GM12801 (cell line): ENCODE measurements around the gene AIRE.

Experiments used
- TF ChIP-seq, protein P1 (sequence below): IDR thresholded peaks from one replicate; pipeline ENCODE4 v1.5.1; 2011; ENCODE audit warnings: control low read depth; ENCODE audit not compliant: insufficient read length; ENCODE audit errors: extremely low read depth

AIRE gene

DNA sequence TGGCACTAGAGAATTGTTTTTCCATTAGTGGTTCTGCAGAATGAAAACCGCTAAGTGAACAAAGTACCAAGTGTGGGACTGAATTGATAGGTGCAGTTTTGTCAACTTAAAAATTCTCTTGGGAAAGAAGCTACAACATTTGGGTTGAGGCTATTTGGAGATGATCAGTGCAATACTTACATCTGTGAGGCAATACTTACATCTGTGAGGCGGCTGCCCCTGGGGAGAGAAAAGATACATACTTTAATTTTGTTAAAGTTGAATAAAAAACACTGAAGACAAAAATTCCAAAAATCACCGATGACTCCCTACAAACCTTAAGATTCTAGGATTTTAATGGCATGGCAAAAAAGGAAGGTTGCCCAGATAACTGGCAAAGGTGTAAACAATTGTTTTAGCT is 51.8 kb downstream of the AIRE start:
- TF ChIP-seq, protein P1, sequence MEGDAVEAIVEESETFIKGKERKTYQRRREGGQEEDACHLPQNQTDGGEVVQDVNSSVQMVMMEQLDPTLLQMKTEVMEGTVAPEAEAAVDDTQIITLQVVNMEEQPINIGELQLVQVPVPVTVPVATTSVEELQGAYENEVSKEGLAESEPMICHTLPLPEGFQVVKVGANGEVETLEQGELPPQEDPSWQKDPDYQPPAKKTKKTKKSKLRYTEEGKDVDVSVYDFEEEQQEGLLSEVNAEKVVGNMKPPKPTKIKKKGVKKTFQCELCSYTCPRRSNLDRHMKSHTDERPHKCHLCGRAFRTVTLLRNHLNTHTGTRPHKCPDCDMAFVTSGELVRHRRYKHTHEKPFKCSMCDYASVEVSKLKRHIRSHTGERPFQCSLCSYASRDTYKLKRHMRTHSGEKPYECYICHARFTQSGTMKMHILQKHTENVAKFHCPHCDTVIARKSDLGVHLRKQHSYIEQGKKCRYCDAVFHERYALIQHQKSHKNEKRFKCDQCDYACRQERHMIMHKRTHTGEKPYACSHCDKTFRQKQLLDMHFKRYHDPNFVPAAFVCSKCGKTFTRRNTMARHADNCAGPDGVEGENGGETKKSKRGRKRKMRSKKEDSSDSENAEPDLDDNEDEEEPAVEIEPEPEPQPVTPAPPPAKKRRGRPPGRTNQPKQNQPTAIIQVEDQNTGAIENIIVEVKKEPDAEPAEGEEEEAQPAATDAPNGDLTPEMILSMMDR = no peak

GRCh38 chr21:44337941-44338895 is 52.5 kb downstream of the AIRE start:
- TF ChIP-seq, protein P1 = no peak

GRCh38 chr21:44338971-44339910 is 53.6 kb downstream of the AIRE start, which contains the start of gene CFAP410:
Gene CFAP410 (minus strand): TSS chr21:44339390. CDS start chr21:44339194, 196 bp downstream.
- TF ChIP-seq, protein P1 = no peak

DNA sequence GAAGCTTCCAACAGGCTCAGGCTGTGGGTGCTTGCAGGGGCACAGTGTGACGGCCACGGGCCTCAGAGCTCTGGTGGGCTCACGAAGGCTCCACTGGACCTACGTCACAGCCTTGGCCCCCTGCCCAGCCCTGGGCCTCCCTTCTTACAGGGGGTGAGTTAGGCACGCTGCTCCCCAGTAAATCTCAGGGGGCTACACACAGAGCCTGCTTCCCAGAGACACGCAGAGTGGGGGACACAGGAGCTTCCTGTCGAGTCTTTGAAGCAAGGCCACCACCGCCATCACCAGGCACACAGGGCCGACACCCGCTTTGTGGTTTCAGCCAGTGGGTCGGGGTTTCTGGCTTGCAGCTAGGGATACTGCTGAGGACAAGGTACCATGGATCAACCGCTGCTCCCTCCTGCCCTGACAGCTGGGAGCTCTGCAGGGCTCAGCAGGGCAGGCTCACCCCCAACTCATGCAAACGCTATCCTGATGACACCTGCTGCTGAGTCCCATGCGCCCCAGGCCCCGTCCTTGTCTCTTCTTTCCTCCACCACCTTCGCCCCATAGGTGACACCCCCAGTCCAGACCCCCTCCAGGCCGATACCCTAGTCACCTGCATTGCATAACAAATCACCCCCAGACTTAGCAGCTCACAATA is 59.0 kb downstream of the AIRE start:
- TF ChIP-seq, protein P1 = no peak

- TF ChIP-seq, protein P1 = no peak
Observed at GRCh38 chr21:44345495-44345894, 59.8 kb downstream of the AIRE start.

- TF ChIP-seq, protein P1 = no peak
Observed at GRCh38 chr21:44347911-44348451, 62.3 kb downstream of the AIRE start.
